Measurements from ENCODE around the gene DNAAF9.

DNA sequence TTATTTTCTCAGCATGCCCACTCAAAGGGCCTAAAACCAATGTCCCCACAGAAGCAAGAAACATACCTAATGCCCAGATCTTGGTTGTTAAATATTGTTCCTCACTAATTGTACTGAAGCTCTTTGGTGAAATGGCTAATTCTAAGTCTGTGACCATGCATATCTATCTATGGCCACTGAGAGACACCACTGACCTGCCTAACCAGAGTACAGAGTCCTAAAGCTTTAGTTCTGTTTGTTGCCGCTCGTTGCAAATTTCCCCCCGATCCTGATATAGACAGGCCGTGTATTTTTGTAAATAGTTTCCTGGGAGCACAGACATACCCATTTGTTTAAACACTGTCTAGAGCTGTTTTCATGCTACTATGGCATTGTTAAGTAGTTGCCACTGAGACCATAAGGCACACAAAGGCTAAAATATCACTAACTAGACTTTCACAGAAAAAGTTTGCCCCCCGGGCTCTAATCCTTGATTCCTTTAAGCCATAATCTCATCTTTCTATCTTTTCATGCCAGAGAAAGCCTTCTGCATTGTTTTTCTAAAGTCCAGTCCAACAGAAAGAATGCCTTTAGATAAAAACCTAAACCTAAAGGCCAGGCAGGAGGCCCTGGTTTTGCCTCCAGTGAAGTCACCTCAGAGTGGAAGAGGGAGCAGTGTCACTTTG, 48.7 kb downstream of the DNAAF9 start:
- TF ChIP-seq, protein P1, sequence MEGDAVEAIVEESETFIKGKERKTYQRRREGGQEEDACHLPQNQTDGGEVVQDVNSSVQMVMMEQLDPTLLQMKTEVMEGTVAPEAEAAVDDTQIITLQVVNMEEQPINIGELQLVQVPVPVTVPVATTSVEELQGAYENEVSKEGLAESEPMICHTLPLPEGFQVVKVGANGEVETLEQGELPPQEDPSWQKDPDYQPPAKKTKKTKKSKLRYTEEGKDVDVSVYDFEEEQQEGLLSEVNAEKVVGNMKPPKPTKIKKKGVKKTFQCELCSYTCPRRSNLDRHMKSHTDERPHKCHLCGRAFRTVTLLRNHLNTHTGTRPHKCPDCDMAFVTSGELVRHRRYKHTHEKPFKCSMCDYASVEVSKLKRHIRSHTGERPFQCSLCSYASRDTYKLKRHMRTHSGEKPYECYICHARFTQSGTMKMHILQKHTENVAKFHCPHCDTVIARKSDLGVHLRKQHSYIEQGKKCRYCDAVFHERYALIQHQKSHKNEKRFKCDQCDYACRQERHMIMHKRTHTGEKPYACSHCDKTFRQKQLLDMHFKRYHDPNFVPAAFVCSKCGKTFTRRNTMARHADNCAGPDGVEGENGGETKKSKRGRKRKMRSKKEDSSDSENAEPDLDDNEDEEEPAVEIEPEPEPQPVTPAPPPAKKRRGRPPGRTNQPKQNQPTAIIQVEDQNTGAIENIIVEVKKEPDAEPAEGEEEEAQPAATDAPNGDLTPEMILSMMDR (IDR thresholded peaks at IDR 0.05), result no peak
- TF ChIP-seq CHD4 (IDR thresholded peaks at IDR 0.05; ENCODE audit: borderline replicate concordance) (no peak), POLR2AphosphoS2 (conservative IDR thresholded peaks at IDR 0.05; ENCODE audit: low read length) (no peak), SMC3 (IDR thresholded peaks at IDR 0.05) (no peak), CEBPB (IDR thresholded peaks at IDR 0.05) (no peak), ESRRA (IDR thresholded peaks at IDR 0.05; ENCODE audit: borderline replicate concordance, low read length) (no peak), HDAC2 (IDR thresholded peaks at IDR 0.05) (no peak)
- TF ChIP-seq, protein P2, sequence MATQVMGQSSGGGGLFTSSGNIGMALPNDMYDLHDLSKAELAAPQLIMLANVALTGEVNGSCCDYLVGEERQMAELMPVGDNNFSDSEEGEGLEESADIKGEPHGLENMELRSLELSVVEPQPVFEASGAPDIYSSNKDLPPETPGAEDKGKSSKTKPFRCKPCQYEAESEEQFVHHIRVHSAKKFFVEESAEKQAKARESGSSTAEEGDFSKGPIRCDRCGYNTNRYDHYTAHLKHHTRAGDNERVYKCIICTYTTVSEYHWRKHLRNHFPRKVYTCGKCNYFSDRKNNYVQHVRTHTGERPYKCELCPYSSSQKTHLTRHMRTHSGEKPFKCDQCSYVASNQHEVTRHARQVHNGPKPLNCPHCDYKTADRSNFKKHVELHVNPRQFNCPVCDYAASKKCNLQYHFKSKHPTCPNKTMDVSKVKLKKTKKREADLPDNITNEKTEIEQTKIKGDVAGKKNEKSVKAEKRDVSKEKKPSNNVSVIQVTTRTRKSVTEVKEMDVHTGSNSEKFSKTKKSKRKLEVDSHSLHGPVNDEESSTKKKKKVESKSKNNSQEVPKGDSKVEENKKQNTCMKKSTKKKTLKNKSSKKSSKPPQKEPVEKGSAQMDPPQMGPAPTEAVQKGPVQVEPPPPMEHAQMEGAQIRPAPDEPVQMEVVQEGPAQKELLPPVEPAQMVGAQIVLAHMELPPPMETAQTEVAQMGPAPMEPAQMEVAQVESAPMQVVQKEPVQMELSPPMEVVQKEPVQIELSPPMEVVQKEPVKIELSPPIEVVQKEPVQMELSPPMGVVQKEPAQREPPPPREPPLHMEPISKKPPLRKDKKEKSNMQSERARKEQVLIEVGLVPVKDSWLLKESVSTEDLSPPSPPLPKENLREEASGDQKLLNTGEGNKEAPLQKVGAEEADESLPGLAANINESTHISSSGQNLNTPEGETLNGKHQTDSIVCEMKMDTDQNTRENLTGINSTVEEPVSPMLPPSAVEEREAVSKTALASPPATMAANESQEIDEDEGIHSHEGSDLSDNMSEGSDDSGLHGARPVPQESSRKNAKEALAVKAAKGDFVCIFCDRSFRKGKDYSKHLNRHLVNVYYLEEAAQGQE (IDR thresholded peaks at IDR 0.05), result no peak
- TF ChIP-seq, protein P3, sequence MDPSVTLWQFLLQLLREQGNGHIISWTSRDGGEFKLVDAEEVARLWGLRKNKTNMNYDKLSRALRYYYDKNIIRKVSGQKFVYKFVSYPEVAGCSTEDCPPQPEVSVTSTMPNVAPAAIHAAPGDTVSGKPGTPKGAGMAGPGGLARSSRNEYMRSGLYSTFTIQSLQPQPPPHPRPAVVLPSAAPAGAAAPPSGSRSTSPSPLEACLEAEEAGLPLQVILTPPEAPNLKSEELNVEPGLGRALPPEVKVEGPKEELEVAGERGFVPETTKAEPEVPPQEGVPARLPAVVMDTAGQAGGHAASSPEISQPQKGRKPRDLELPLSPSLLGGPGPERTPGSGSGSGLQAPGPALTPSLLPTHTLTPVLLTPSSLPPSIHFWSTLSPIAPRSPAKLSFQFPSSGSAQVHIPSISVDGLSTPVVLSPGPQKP (IDR thresholded peaks at IDR 0.05; ENCODE audit: low read depth, low read length), result no peak
